Coronary artery (tissue), 2 donors: ENCODE data around the gene DSC3.
A peak's percentile ranks its signal among the peaks of the same experiment; 100 is the strongest.

Source experiments
- DNase-seq: peaks from one replicate; pipeline ENCODE4 v3.0.0-alpha.2; 2017; ENCODE audit warnings: low spot score
- H3K27ac ChIP-seq, 2 donors: fragments of 200-600 bp; sonication (generic); one replicate each; pipeline ENCODE4 v1.5.1; 2016 to 2019
- H3K4me3 ChIP-seq: fragments of 200-600 bp; sonication (generic); 2 replicates; pipeline ENCODE4 v1.5.1; 2016; ENCODE audit warnings: mild to moderate bottlenecking, moderate library complexity
- CTCF ChIP-seq: fragments of 200-600 bp; sonication (generic); IDR thresholded peaks from one replicate; pipeline ENCODE4 v1.5.1; 2019; ENCODE audit warnings: antibody characterized with exemption

Gene DSC3

GRCh38 chr18:31042406-31043181 is at the start of gene DSC3:
Gene DSC3 (minus strand): TSS chr18:31042742. CDS start chr18:31042660, 82 bp downstream.
- Histone ChIP-seq H3K27ac (no peak within 1 kb of the TSS), H3K4me3 (peak within 1 kb of the TSS; percentile 65)
- TF ChIP-seq CTCF, result no peak
- DNase-seq, result no peak

- Histone ChIP-seq H3K27ac (no peak overlapping the region), H3K4me3 (no peak overlapping the region)
- DNase-seq, result no peak
- TF ChIP-seq CTCF, result no peak
Observed at GRCh38 chr18:31091350-31091749, 48.8 kb upstream of the DSC3 start.

- Histone ChIP-seq H3K27ac (no peak overlapping the region), H3K4me3 (no peak overlapping the region)
- DNase-seq, result no peak
- no peak for TF ChIP-seq CTCF
Observed at GRCh38 chr18:31088532-31088931, 46.0 kb upstream of the DSC3 start.

- TF ChIP-seq CTCF, result no peak
- Histone ChIP-seq H3K4me3 (no peak overlapping the region), H3K27ac (no peak overlapping the region)
- no peak for DNase-seq
Observed at GRCh38 chr18:31079973-31080372, 37.4 kb upstream of the DSC3 start.

- Histone ChIP-seq H3K4me3 (no peak overlapping the region), H3K27ac (no peak overlapping the region)
- no peak for TF ChIP-seq CTCF
- DNase-seq, result no peak
Observed at GRCh38 chr18:31077878-31078277, 35.3 kb upstream of the DSC3 start.

GRCh38 chr18:31072175-31072574 is 29.6 kb upstream of the DSC3 start:
- TF ChIP-seq CTCF, result no peak

GRCh38 chr18:31070206-31070605 is 27.7 kb upstream of the DSC3 start:
- no peak for DNase-seq

More at GRCh38 chr18:31072175-31072574, 29.6 kb upstream of the DSC3 start:
- no peak for DNase-seq
- no peak overlapping the region for H3K4me3 ChIP-seq
- H3K27ac ChIP-seq, result no peak overlapping the region

More at GRCh38 chr18:31070206-31070605, 27.7 kb upstream of the DSC3 start:
- no peak for TF ChIP-seq CTCF
- H3K4me3 ChIP-seq, result no peak overlapping the region
- no peak overlapping the region for H3K27ac ChIP-seq
